ENCODE measurements around the gene SMYD3.

DNA sequence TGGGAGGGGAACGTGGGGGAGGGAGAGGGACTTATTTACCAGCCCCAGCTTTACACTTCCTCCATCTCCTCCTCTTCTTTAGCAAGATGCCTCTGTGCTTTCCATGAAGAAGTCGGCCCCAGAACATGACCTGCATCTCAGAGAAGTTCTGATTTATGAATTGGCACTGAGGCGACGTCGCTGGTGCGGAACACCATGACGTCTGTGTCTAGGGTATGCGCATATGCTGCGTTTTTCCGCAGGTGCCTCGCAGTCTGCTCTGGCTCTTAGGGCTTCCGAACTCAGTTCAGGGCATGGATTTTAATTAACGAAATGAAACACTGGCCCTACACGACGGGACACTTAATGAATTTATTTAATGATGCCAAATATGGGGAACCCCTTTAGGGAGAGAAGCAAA is 510.3 kb downstream of the SMYD3 start:
- TF ChIP-seq POLR2A (IDR thresholded peaks at IDR 0.05) = no peak
- TF ChIP-seq, protein P1, sequence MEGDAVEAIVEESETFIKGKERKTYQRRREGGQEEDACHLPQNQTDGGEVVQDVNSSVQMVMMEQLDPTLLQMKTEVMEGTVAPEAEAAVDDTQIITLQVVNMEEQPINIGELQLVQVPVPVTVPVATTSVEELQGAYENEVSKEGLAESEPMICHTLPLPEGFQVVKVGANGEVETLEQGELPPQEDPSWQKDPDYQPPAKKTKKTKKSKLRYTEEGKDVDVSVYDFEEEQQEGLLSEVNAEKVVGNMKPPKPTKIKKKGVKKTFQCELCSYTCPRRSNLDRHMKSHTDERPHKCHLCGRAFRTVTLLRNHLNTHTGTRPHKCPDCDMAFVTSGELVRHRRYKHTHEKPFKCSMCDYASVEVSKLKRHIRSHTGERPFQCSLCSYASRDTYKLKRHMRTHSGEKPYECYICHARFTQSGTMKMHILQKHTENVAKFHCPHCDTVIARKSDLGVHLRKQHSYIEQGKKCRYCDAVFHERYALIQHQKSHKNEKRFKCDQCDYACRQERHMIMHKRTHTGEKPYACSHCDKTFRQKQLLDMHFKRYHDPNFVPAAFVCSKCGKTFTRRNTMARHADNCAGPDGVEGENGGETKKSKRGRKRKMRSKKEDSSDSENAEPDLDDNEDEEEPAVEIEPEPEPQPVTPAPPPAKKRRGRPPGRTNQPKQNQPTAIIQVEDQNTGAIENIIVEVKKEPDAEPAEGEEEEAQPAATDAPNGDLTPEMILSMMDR (IDR thresholded peaks at IDR 0.05) = no peak
